Cardiac fibroblast (primary cell): ENCODE measurements around the gene TAS2R9.

ENCODE experiments used
- DNase-seq, 2 donors: peaks; one replicate each; pipeline versions ENCODE4 v3.0.0 to v3.0.0-alpha.2; 2010; ENCODE audit warnings: low read depth in 2 of 2
- H3K4me3 ChIP-seq, 2 donors: replicated peaks in 1 of 2; 1 replicate in 1 of 2; 2 replicates in 1 of 2; pipeline ENCODE4 v1.5.1; 2011; ENCODE audit warnings: low read depth in 2 of 2, low read length in 2 of 2, mild to moderate bottlenecking in 2 of 2, moderate library complexity in 1 of 2
- TF ChIP-seq, protein P1 (sequence below): IDR thresholded peaks from one replicate; pipeline ENCODE4 v1.5.1; 2011; ENCODE audit warnings: low read depth, mild to moderate bottlenecking, low read length, inconsistent platforms

Gene TAS2R9

DNA sequence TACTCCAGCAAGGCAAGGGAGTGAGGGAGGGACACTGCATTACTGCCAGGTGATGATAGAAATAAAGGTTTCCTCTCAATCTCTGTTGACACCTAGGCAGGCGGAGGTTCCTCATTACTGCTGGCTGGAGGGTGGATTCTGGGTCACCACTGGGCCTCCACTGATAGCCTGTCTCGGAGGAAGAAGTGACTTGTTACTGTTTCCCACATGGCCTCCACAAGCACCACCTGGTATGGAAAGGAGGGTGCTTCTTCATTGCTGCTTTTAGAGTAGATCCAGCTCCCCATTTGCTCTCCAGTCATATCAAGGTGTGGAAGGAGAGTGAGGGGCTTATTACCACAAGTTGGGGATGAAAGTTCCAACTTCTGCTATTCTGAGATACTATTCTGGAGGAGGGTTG is 32.9 kb upstream of the TAS2R9 start:
- DNase-seq, result no peak
- TF ChIP-seq, protein P1, sequence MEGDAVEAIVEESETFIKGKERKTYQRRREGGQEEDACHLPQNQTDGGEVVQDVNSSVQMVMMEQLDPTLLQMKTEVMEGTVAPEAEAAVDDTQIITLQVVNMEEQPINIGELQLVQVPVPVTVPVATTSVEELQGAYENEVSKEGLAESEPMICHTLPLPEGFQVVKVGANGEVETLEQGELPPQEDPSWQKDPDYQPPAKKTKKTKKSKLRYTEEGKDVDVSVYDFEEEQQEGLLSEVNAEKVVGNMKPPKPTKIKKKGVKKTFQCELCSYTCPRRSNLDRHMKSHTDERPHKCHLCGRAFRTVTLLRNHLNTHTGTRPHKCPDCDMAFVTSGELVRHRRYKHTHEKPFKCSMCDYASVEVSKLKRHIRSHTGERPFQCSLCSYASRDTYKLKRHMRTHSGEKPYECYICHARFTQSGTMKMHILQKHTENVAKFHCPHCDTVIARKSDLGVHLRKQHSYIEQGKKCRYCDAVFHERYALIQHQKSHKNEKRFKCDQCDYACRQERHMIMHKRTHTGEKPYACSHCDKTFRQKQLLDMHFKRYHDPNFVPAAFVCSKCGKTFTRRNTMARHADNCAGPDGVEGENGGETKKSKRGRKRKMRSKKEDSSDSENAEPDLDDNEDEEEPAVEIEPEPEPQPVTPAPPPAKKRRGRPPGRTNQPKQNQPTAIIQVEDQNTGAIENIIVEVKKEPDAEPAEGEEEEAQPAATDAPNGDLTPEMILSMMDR, result no peak
- no peak overlapping the region for H3K4me3 ChIP-seq

- TF ChIP-seq, protein P1, result no peak
- DNase-seq, result no peak
- H3K4me3 ChIP-seq, result no peak overlapping the region
Observed at GRCh38 chr12:10838461-10838860, 28.5 kb upstream of the TAS2R9 start.

DNA sequence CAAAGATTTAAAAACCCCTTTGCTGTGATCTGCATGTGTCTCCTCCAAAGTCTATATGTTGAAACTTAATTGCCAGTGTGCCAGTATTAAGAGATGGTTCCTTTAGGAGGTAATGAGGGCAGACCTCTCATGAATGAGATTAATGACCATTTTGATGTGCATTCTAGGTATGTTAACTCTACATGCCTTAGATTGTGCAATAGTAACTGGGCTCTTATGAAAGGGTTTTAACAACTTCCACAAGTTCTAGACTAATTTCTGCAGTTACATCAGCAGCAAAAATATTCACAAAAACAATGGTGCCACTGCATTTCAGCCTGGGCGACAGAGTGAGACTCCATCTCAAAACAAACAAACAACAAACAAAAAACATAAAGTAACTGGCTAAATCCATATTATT is 20.0 kb upstream of the TAS2R9 start:
- no peak overlapping the region for H3K4me3 ChIP-seq
- peak in 1 of 2 donors; percentile 18 for DNase-seq
- TF ChIP-seq, protein P1, result no peak

DNA sequence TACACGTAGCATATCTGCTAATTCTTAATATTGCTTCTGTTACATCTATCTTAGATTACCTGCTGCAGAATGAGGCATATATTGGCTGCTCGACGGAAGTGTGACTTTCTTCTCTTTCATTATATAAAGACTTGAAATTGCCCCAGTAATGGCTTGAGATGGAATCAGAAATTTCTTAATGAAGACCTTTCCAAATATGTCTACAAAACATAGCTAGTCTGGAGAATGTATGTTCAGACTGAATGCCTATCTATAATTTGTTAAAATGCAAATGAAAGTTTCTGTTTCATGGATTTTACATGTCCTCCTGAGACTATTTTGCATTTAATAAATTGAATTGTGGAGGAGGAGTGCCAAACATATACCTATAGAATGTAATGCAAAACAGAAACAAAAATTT is 16.3 kb upstream of the TAS2R9 start, which contains the start of gene TAS2R10:
Gene TAS2R10 (minus strand): TSS at position 101 of the 400 bp plus-strand sequence. CDS start 89 bp downstream, at position 12.
- no peak within 1 kb of the TSS for H3K4me3 ChIP-seq
- DNase-seq, result no peak
- TF ChIP-seq, protein P1, result no peak

DNA sequence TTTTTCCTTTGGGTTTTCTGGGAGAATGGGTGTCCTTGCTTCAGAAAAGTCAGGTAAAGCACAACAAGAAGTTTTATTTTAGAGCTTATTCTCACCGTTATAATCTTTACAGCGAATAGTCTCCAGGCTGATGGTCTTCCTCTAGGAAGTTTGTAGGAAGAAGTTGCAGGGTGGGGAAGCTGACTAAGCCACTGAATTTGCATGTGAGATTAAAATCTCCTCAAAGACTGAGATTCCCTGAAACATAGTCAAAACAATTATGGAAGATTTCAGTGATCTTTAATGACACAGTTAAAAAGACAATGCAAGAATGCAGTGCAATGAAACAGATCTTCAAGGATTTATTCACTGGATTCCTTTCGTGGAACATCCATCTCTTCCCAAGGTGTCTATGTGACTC is 15.0 kb upstream of the TAS2R9 start:
- no peak for DNase-seq
- TF ChIP-seq, protein P1, result no peak
- no peak overlapping the region for H3K4me3 ChIP-seq

DNA sequence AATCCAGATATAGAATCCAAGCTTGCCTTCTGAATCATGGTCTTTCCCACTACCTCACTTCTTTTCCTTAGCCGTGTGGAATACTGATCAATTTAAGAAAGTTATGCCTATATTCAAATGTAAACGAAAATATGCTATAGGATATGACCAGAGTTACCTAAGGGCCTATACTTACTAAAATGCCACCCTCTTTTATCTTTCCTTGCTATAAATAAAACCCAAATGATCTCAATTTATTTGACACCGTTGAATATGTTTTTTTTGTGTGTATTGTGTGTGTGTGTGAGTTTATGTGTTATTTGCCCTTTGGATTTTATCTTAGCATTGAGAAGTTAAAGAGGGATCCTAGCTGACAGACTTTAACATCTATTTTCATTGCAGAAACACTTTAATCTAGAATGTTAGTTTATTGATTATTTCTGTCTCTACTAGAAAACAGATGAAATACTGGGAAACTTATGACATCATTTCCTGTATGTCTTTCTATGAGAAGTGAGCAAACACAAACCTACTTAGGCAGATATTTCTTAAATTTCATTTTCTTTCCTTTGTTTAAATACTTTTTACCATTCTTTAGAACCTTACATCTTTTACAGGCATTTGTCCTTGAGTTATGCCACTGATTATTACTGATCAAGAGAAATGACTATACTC is 2.0 kb upstream of the TAS2R9 start:
- H3K4me3 ChIP-seq, result no peak overlapping the region
- no peak for DNase-seq
- TF ChIP-seq, protein P1, result no peak

GRCh38 chr12:10807186-10807585 is 2.8 kb downstream of the TAS2R9 start, which contains the start of gene TAS2R8:
Gene TAS2R8, minus strand, starts transcription at chr12:10807286. Its CDS starts 306 bp downstream, at chr12:10806980.
- no peak for DNase-seq
- TF ChIP-seq, protein P1, result no peak
- no peak within 1 kb of the TSS for H3K4me3 ChIP-seq
